ENCODE data around the gene SELPLG. TPM values are rescaled to one million over a fixed set of nuclear protein-coding genes. Genes with fewer than 3 reads are reported as not detected.

SELPLG gene, protein sequence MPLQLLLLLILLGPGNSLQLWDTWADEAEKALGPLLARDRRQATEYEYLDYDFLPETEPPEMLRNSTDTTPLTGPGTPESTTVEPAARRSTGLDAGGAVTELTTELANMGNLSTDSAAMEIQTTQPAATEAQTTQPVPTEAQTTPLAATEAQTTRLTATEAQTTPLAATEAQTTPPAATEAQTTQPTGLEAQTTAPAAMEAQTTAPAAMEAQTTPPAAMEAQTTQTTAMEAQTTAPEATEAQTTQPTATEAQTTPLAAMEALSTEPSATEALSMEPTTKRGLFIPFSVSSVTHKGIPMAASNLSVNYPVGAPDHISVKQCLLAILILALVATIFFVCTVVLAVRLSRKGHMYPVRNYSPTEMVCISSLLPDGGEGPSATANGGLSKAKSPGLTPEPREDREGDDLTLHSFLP
- total RNA-seq (0.37 and 0.72 TPM in 2 replicates), polyA plus RNA-seq (1.5 and 1.8 TPM in 2 replicates)

DNA sequence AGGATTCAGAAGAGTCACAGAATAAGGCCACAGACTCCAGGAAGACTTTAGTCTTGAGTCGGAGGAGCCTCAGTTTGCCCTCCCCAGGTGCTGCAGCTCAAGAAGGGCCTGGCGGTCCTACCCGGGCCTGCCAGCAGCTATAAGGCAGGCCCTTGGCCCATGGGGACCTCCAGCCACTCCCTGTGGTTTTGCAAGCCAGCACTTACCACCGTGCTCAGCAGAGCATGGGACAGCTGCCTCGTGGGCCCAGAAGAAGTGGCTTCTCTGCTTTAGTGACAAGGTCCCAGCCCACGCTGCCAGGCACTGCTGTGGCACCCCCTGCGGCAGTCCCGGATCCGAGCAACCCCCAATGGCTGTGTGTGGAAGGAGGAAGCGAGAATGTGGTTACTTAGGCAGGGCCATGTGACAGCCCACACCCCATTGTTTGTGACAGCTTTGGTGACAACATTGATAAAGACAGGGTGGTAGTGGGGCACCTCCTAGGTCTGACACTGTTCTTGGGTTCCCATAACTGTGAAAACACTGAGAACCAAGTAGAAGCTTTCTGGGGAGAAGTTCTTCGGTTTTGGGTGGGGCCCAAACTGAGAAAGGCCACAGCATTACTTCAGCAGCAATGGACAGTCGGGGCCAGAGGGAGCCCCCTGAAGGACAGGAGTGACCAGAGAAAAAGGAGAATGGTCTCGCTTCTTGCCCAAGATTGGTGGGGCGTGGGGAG is at the start of gene SELPLG:
Gene SELPLG (minus strand): TSS at position 361 of the 715 bp plus-strand sequence. CDS start 9,587 bp downstream, outside the sequence.
- H3K4me2 ChIP-seq: no peak within 1 kb of the TSS
- H3K4me1 ChIP-seq (ENCODE audit: insufficient read depth): peaks cover 28% of the 10 kb centered on the region
- DNase-seq (ENCODE audit: low spot score): no peak
- H3K4me3 ChIP-seq: no peak within 1 kb of the TSS
- H2AFZ ChIP-seq: no peak within 1 kb of the TSS
- H3K79me2 ChIP-seq: no peaks in the 10 kb centered on the region
- no peak within 1 kb of the TSS for H3K27ac ChIP-seq
- H3K27me3 ChIP-seq: no peaks in the 10 kb centered on the region
- H3K36me3 ChIP-seq (replicated peaks; ENCODE audit: insufficient read depth, low read depth): no peaks in the 10 kb centered on the region
- 90% methylated on average over 14 of the region's 14 CpGs for WGBS (ENCODE audit: low lambda C conversion rate, missing lambda C conversion rate)
- no peaks in the 10 kb centered on the region for H4K20me1 ChIP-seq (ENCODE audit: insufficient read depth, poor library complexity, severe bottlenecking)
- H3K9me3 ChIP-seq (ENCODE audit: low read depth): no peaks in the 10 kb centered on the region
- no peaks in the 10 kb centered on the region for H3K9me2 ChIP-seq (replicated peaks; ENCODE audit: insufficient read depth)
- TF ChIP-seq, protein P1, sequence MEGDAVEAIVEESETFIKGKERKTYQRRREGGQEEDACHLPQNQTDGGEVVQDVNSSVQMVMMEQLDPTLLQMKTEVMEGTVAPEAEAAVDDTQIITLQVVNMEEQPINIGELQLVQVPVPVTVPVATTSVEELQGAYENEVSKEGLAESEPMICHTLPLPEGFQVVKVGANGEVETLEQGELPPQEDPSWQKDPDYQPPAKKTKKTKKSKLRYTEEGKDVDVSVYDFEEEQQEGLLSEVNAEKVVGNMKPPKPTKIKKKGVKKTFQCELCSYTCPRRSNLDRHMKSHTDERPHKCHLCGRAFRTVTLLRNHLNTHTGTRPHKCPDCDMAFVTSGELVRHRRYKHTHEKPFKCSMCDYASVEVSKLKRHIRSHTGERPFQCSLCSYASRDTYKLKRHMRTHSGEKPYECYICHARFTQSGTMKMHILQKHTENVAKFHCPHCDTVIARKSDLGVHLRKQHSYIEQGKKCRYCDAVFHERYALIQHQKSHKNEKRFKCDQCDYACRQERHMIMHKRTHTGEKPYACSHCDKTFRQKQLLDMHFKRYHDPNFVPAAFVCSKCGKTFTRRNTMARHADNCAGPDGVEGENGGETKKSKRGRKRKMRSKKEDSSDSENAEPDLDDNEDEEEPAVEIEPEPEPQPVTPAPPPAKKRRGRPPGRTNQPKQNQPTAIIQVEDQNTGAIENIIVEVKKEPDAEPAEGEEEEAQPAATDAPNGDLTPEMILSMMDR (IDR thresholded peaks at IDR 0.05; ENCODE audit: poor library complexity): no peak
- no peak for TF ChIP-seq EZH2phosphoT487 (IDR thresholded peaks at IDR 0.05; ENCODE audit: low read depth, severe bottlenecking, unreplicated experiment)
- TF ChIP-seq EZH2 (IDR thresholded peaks at IDR 0.05; ENCODE audit: borderline replicate concordance): no peak

DNA sequence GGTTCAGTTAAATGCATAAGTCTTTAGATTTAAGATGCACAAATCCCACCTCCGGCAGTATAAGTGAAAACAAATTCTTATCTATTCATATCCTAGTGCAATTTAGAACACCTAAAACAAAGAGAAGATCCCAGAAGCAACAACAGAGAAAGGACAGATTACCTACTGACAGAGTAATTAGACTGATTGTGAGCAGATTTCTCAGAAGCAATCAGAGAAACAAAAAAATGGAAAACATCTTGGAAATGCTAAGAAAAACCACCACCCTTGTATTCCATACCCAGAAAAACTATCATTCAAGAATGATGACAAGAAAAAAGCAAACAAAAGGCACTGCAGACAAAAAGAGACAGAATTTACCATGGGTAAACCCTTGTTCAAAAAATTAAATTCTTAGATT is 47.6 kb upstream of the SELPLG start:
- Histone ChIP-seq H3K27me3 (no peaks in the 10 kb centered on the region), H3K9me2 (replicated peaks; ENCODE audit: insufficient read depth) (no peaks in the 10 kb centered on the region), H3K4me3 (no peak overlapping the region), H3K27ac (no peak overlapping the region), H3K4me1 (ENCODE audit: insufficient read depth) (peaks cover 10% of the 10 kb centered on the region), H3K79me2 (peaks cover 94% of the 10 kb centered on the region), H2AFZ (no peak overlapping the region), H3K36me3 (replicated peaks; ENCODE audit: insufficient read depth, low read depth) (no peaks in the 10 kb centered on the region), H3K9me3 (ENCODE audit: low read depth) (no peaks in the 10 kb centered on the region), H3K4me2 (no peak overlapping the region), H4K20me1 (ENCODE audit: insufficient read depth, poor library complexity, severe bottlenecking) (peaks cover 5% of the 10 kb centered on the region)
- DNase-seq (ENCODE audit: low spot score): no peak
- 83% methylated on average over 1 of the region's 1 CpG for WGBS (ENCODE audit: low lambda C conversion rate, missing lambda C conversion rate)
- no peak for TF ChIP-seq EZH2 (IDR thresholded peaks at IDR 0.05; ENCODE audit: borderline replicate concordance)
- TF ChIP-seq, protein P1 (IDR thresholded peaks at IDR 0.05; ENCODE audit: poor library complexity): no peak
- TF ChIP-seq EZH2phosphoT487 (IDR thresholded peaks at IDR 0.05; ENCODE audit: low read depth, severe bottlenecking, unreplicated experiment): no peak

DNA sequence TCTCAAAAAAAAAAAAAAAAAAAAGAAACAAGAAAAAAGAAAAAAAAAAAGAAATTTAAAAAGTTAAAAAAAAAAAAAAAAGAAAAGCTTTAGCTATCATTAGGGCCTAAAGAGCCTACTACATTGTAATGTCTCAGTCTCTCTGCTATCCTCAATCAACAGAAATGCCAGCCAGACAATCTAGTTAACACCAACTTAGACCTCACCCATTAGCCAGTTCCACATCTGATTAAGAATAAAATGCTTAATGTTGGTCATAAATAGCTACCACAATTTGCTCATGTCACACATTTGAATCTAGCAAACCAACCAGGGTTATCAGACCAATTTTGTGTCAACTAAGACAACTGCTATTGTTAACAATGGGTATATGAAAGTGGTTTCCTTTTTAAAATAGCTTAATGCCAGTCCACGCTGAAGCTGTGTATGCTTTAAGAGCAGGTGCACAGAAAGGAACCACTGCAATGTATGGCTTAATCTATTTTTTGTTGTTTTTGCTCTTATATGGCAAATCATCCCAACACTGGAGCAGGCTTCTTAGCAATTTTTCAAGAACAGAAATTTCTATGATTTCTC is 45.5 kb upstream of the SELPLG start:
- Histone ChIP-seq H3K27ac (no peak overlapping the region), H2AFZ (no peak overlapping the region), H3K4me1 (ENCODE audit: insufficient read depth) (peaks cover 4% of the 10 kb centered on the region), H3K9me3 (ENCODE audit: low read depth) (no peaks in the 10 kb centered on the region), H3K9me2 (replicated peaks; ENCODE audit: insufficient read depth) (no peaks in the 10 kb centered on the region), H4K20me1 (ENCODE audit: insufficient read depth, poor library complexity, severe bottlenecking) (peaks cover 2% of the 10 kb centered on the region), H3K4me3 (no peak overlapping the region), H3K79me2 (peaks cover 84% of the 10 kb centered on the region), H3K36me3 (replicated peaks; ENCODE audit: insufficient read depth, low read depth) (no peaks in the 10 kb centered on the region), H3K27me3 (no peaks in the 10 kb centered on the region), H3K4me2 (no peak overlapping the region)
- TF ChIP-seq EZH2 (IDR thresholded peaks at IDR 0.05; ENCODE audit: borderline replicate concordance) (no peak), EZH2phosphoT487 (IDR thresholded peaks at IDR 0.05; ENCODE audit: low read depth, severe bottlenecking, unreplicated experiment) (no peak)
- TF ChIP-seq, protein P1 (IDR thresholded peaks at IDR 0.05; ENCODE audit: poor library complexity): no peak
- 100% methylated on average over 1 of the region's 1 CpG for WGBS (ENCODE audit: low lambda C conversion rate, missing lambda C conversion rate)
- DNase-seq (ENCODE audit: low spot score): no peak

All from hepatocyte (in vitro differentiated cells).